ENCODE data around the gene MAP2K4.

The MAP2K4 gene

GRCh38 chr17:12127667-12128066, 107.0 kb downstream of the MAP2K4 start (continued):
- TF ChIP-seq ZNF184 (tag by site-specific recombination; IDR thresholded peaks at IDR 0.05) (no peak), ZNF239 (tag by site-specific recombination; IDR thresholded peaks at IDR 0.05) (no peak), BCL11A (tag by site-specific recombination; IDR thresholded peaks at IDR 0.05; ENCODE audit: low read depth) (no peak), REPIN1 (tag by site-specific recombination; IDR thresholded peaks at IDR 0.05; ENCODE audit: low read depth) (no peak), ZNF138 (tag by site-specific recombination; IDR thresholded peaks at IDR 0.05; ENCODE audit: borderline replicate concordance) (no peak)

DNA sequence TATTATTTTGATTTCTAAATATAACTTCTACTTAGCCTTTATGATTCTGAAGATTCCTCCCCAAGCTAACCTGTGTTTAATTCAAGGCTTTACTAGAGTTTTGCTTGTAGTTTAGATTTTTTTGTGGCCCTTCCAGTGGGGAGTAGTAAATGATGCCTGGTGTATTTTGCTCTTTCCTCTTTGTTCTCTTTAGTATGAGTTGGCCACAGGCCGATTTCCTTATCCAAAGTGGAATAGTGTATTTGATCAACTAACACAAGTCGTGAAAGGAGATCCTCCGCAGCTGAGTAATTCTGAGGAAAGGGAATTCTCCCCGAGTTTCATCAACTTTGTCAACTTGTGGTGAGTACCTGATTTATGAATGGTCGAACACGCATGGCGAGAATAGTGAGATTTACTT, 108.3 kb downstream of the MAP2K4 start:
- no peaks in the 10 kb centered on the region for H3K4me1 ChIP-seq (ENCODE audit: control insufficient read depth, insufficient read depth, low read length)
- H3K27ac ChIP-seq (ENCODE audit: extremely low read depth, low read depth, low read length) = no peak overlapping the region
- CTCF ChIA-PET = no interaction called here
- no peak overlapping the region for H3K4me3 ChIP-seq (ENCODE audit: low read depth, low read length)
- no peaks in the 10 kb centered on the region for H3K9me3 ChIP-seq (ENCODE audit: control insufficient read depth, insufficient read depth, low read depth, low read length)
- POLR2A ChIA-PET = no interaction called here
- TF ChIP-seq ZNF184 (tag by site-specific recombination; IDR thresholded peaks at IDR 0.05) (no peak), PRDM4 (tag by site-specific recombination; IDR thresholded peaks at IDR 0.05) (no peak), ZNF311 (tag by site-specific recombination; IDR thresholded peaks at IDR 0.05; ENCODE audit: borderline replicate concordance) (no peak), ZNF202 (tag by site-specific recombination; IDR thresholded peaks at IDR 0.05; ENCODE audit: borderline replicate concordance) (no peak), ZNF530 (tag by site-specific recombination; IDR thresholded peaks at IDR 0.05; ENCODE audit: low read depth) (no peak), ZNF114 (tag by site-specific recombination; IDR thresholded peaks at IDR 0.05) (no peak), ZNF560 (tag by site-specific recombination; IDR thresholded peaks at IDR 0.05; ENCODE audit: borderline replicate concordance) (no peak), ZNF423 (tag by site-specific recombination; IDR thresholded peaks at IDR 0.05) (no peak), ZNF585B (tag by site-specific recombination; IDR thresholded peaks at IDR 0.05) (no peak)
- H3K36me3 ChIP-seq (ENCODE audit: control insufficient read depth in 2 of 2, insufficient read depth in 1 of 2, low read length in 2 of 2) = peaks cover 48 to 61% of the 10 kb centered on the region in 2 experiments

- Histone ChIP-seq H3K9me3 (ENCODE audit: control insufficient read depth, insufficient read depth, low read depth, low read length) (no peaks in the 10 kb centered on the region; the same call in 1 of the 2 replicates), H3K4me1 (ENCODE audit: control insufficient read depth, insufficient read depth, low read length) (no peaks in the 10 kb centered on the region), H3K27ac (ENCODE audit: extremely low read depth, low read depth, low read length) (no peak overlapping the region), H3K4me3 (ENCODE audit: low read depth, low read length) (no peak overlapping the region), H3K36me3 (ENCODE audit: control insufficient read depth in 2 of 2, insufficient read depth in 1 of 2, low read length in 2 of 2) (peaks cover 33 to 35% of the 10 kb centered on the region in 2 experiments)
- CTCF ChIA-PET = no interaction called here
- POLR2A ChIA-PET = no interaction called here
- TF ChIP-seq ZNF24 (tag by site-specific recombination; IDR thresholded peaks at IDR 0.05) (no peak), HOXC10 (CRISPR knock-in tag; IDR thresholded peaks at IDR 0.05) (no peak), SALL2 (tag by site-specific recombination; IDR thresholded peaks at IDR 0.05; ENCODE audit: borderline replicate concordance) (no peak), ZNF404 (tag by site-specific recombination; IDR thresholded peaks at IDR 0.05) (no peak), ZNF518A (tag by site-specific recombination; conservative IDR thresholded peaks at IDR 0.05; ENCODE audit: low read depth) (no peak), SCRT2 (tag by site-specific recombination; IDR thresholded peaks at IDR 0.05) (no peak), ZNF830 (tag by site-specific recombination; IDR thresholded peaks at IDR 0.05; ENCODE audit: low read depth) (no peak), ZNF214 (tag by site-specific recombination; IDR thresholded peaks at IDR 0.05; ENCODE audit: borderline replicate concordance) (no peak), BCL11A (tag by site-specific recombination; IDR thresholded peaks at IDR 0.05; ENCODE audit: low read depth) (no peak)
- TF ChIP-seq, protein P1, sequence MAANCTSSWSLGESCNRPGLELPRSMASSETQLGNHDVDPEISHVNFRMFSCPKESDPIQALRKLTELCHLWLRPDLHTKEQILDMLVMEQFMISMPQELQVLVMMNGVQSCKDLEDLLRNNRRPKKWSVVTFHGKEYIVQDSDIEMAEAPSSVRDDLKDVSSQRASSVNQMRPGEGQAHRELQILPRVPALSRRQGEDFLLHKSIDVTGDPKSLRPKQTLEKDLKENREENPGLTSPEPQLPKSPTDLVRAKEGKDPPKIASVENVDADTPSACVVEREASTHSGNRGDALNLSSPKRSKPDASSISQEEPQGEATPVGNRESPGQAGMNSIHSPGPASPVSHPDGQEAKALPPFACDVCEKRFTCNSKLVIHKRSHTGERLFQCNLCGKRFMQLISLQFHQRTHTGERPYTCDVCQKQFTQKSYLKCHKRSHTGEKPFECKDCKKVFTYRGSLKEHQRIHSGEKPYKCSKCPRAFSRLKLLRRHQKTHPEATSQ (tag by site-specific recombination; IDR thresholded peaks at IDR 0.05) = no peak
- TF ChIP-seq, protein P2, sequence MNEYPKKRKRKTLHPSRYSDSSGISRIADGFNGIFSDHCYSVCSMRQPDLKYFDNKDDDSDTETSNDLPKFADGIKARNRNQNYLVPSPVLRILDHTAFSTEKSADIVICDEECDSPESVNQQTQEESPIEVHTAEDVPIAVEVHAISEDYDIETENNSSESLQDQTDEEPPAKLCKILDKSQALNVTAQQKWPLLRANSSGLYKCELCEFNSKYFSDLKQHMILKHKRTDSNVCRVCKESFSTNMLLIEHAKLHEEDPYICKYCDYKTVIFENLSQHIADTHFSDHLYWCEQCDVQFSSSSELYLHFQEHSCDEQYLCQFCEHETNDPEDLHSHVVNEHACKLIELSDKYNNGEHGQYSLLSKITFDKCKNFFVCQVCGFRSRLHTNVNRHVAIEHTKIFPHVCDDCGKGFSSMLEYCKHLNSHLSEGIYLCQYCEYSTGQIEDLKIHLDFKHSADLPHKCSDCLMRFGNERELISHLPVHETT (tag by site-specific recombination; IDR thresholded peaks at IDR 0.05) = no peak
Observed at GRCh38 chr17:12133183-12133582, 112.5 kb downstream of the MAP2K4 start.
